HepG2 (cell line): ENCODE data around the gene TADA2A. TPM values are rescaled to one million over a fixed set of nuclear protein-coding genes. Genes with fewer than 3 reads are reported as not detected.

Source experiments
- BCL6 ChIP-seq: IDR thresholded peaks from 2 replicates; pipeline ENCODE4 v1.6.1; 2016; ENCODE audit warnings: missing genetic modification reagents, missing compliant biosample characterization
- HOXA5 ChIP-seq: sonication (generic); formaldehyde crosslinking; IDR thresholded peaks from 2 replicates; pipeline ENCODE4 v1.4.0; 2020; ENCODE audit warnings: missing genetic modification reagents
- LCORL ChIP-seq, 2 experiments: fragments of 450-650 bp in 1 of 2; sonication (generic) in 1 of 2; formaldehyde crosslinking in 1 of 2; IDR thresholded peaks; 2 replicates each; pipeline versions ENCODE4 v1.5.0 to v1.6.1; 2017 to 2020; ENCODE audit warnings: antibody characterized with exemption in 1 of 2, missing genetic modification reagents in 1 of 2
- MEF2D ChIP-seq: sonication (generic); formaldehyde crosslinking; IDR thresholded peaks from 2 replicates; pipeline ENCODE4 v1.5.1; 2020; ENCODE audit warnings: mild to moderate bottlenecking, missing genetic modification reagents
- MIER2 ChIP-seq: IDR thresholded peaks from 2 replicates; pipeline ENCODE4 v1.6.1; 2016; ENCODE audit warnings: missing biosample characterization, missing genetic modification reagents
- MXD4 ChIP-seq: IDR thresholded peaks from 2 replicates; pipeline ENCODE4 v1.6.1; 2016; ENCODE audit warnings: mild to moderate bottlenecking, missing biosample characterization, missing genetic modification reagents
- PAWR ChIP-seq: sonication (generic); formaldehyde crosslinking; IDR thresholded peaks from 2 replicates; pipeline ENCODE4 v1.4.0; 2020; ENCODE audit warnings: missing genetic modification reagents, mild to moderate bottlenecking, borderline replicate concordance
- PHF21A ChIP-seq: sonication (generic); formaldehyde crosslinking; IDR thresholded peaks from 2 replicates; pipeline ENCODE4 v1.5.0; 2020; ENCODE audit warnings: mild to moderate bottlenecking, missing genetic modification reagents
- REL ChIP-seq: sonication (generic); formaldehyde crosslinking; conservative IDR thresholded peaks from 2 replicates; pipeline ENCODE4 v1.8.0; 2022; ENCODE audit warnings: mild to moderate bottlenecking, missing genetic modification reagents, moderate library complexity
- RXRB ChIP-seq: IDR thresholded peaks from 2 replicates; pipeline ENCODE4 v1.6.1; 2016; ENCODE audit warnings: borderline replicate concordance, missing genetic modification reagents, missing compliant biosample characterization
- XRCC5 ChIP-seq: fragments of 200-400 bp; formaldehyde crosslinking; optimal IDR thresholded peaks from 2 replicates; pipeline ENCODE3; 2017; ENCODE audit warnings: mild to moderate bottlenecking, low read length
- ZMYM2 ChIP-seq: sonication (generic); formaldehyde crosslinking; IDR thresholded peaks from 2 replicates; pipeline ENCODE4 v1.8.0; 2022; ENCODE audit warnings: mild to moderate bottlenecking, missing genetic modification reagents
- ZMYM4 ChIP-seq: sonication (generic); formaldehyde crosslinking; IDR thresholded peaks from 2 replicates; pipeline ENCODE4 v1.8.1; 2023; ENCODE audit warnings: mild to moderate bottlenecking, missing genetic modification reagents
- ZNF329 ChIP-seq: sonication (generic); formaldehyde crosslinking; IDR thresholded peaks from 2 replicates; pipeline ENCODE4 v1.9.0; 2021; ENCODE audit warnings: low read depth, mild to moderate bottlenecking, missing genetic modification reagents
- ZNF629 ChIP-seq: sonication (generic); formaldehyde crosslinking; conservative IDR thresholded peaks from 2 replicates; pipeline ENCODE4 v1.5.0; 2020; ENCODE audit warnings: missing genetic modification reagents
- ZNF816 ChIP-seq: sonication (generic); formaldehyde crosslinking; IDR thresholded peaks from 2 replicates; pipeline ENCODE4 v1.8.0; 2022; ENCODE audit warnings: missing genetic modification reagents, mild to moderate bottlenecking, borderline replicate concordance
- ZSCAN30 ChIP-seq: sonication (generic); formaldehyde crosslinking; IDR thresholded peaks from 2 replicates; pipeline ENCODE4 v1.5.0; 2020; ENCODE audit warnings: mild to moderate bottlenecking, missing genetic modification reagents
- polyA plus RNA-seq, 8 experiments: library from polyadenylated mRNA; depleted of rRNA in 3 of 8; stranded (reverse) in 7 of 8; unstranded in 1 of 8; fragments of >200 nt; fragmentation: Illumina TruSeq in 4 of 8; extraction: Trizol in 4 of 8; gene quantifications; 2 replicates each; pipeline versions ENCODE4 v1.2.1 to v1.2.3, GENCODE V29; 2011 to 2016; ENCODE audit warnings: low read depth in 4 of 8, missing spikeins in 1 of 8, mixed read lengths in 1 of 8; ENCODE audit not compliant: insufficient read depth in 1 of 8
- total RNA-seq, 5 experiments: library from RNA; depleted of rRNA; stranded (reverse); fragments of >200 nt; fragmentation: Illumina TruSeq; extraction: Trizol; gene quantifications; 2 replicates each; pipeline ENCODE4 v1.2.3, GENCODE V29; 2016; ENCODE audit warnings: low read depth in 1 of 5
- TF ChIP-seq, protein P1 (sequence below): sonication (generic); formaldehyde crosslinking; IDR thresholded peaks from 2 replicates; pipeline ENCODE4 v1.4.0; 2020; ENCODE audit warnings: missing genetic modification reagents
- TF ChIP-seq, protein P2 (sequence below): sonication (generic); formaldehyde crosslinking; IDR thresholded peaks from 2 replicates; pipeline ENCODE4 v1.4.0; 2020; ENCODE audit warnings: missing genetic modification reagents
- TF ChIP-seq, protein P3 (sequence below): IDR thresholded peaks from 2 replicates; pipeline ENCODE4 v1.6.1; 2016; ENCODE audit warnings: low read depth
- TF ChIP-seq, protein P4 (sequence below): sonication (generic); formaldehyde crosslinking; IDR thresholded peaks from 2 replicates; pipeline ENCODE4 v1.4.0; 2020; ENCODE audit warnings: missing genetic modification reagents

The TADA2A gene
- total and polyA plus RNA-seq, 2 of the 13 experiments (the other 11 are each of a cell fraction or from before 2014, with no cell fraction given), result 8.0 to 14.0 TPM

DNA sequence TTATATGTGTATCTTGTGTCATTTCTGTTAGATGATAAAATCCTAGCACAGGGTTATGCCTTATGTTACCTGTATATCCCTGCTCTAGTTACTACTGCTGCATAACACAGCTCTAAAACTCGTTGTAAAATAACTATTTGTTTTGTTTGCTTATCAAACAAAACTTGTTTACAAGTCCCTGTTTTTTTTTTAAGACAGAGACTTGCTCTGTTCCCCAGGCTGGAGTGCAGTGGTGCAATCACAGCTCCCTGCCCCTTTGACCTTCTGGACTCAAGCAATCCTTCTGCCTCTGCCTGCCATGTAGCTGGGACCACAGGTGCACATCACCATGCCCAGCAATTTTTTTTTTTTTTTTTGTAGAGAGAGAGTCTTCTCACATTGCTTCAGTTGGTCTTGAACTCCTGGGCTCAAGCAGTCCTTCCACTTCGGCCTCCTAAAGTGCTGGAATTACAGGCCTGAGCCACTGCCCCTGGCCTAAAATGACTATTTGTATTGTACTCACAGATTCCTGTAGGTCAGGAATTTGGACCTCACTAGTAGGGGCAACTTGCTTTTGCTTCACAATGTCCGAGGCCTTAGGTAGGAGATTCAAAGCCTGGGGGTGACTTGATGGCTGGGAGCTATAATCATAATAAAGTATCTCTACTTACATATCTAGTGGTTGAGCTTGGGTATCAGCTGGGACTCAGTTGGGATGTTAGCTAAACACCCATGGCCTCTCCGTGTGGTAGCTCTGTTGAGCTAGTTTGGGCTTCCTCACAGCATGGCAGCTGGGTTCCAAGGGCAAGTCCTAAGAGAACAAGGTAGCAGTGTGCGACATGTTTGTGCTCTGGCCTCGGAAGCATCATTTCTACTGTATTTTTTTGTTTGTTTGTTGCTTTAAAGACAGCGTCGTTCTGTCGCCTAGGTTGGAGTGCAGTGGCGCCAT, 95.6 kb downstream of the TADA2A start (continued):
- TF ChIP-seq, protein P1, sequence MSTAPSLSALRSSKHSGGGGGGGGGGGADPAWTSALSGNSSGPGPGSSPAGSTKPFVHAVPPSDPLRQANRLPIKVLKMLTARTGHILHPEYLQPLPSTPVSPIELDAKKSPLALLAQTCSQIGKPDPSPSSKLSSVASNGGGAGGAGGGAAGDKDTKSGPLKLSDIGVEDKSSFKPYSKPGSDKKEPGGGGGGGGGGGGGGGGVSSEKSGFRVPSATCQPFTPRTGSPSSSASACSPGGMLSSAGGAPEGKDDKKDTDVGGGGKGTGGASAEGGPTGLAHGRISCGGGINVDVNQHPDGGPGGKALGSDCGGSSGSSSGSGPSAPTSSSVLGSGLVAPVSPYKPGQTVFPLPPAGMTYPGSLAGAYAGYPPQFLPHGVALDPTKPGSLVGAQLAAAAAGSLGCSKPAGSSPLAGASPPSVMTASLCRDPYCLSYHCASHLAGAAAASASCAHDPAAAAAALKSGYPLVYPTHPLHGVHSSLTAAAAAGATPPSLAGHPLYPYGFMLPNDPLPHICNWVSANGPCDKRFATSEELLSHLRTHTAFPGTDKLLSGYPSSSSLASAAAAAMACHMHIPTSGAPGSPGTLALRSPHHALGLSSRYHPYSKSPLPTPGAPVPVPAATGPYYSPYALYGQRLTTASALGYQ (CRISPR knock-in tag), result peak; percentile 67
- TF ChIP-seq LCORL (IDR thresholded peaks at IDR 0.05) (peak; percentile 53), LCORL (CRISPR knock-in tag; IDR thresholded peaks at IDR 0.05) (peak; percentile 73; the same call in 1 of the 2 replicates), HOXA5 (peak; percentile 38; the same call in 1 of the 2 replicates), XRCC5 (no peak), ZNF629 (CRISPR knock-in tag) (0 out of 2 replicates have a peak, but pooled peaks have one; percentile 33), ZNF816 (CRISPR knock-in tag) (no peak), RXRB (CRISPR knock-in tag) (peak; percentile 65; the same call in 1 of the 2 replicates), ZMYM2 (peak; percentile 61; the same call in 1 of the 2 replicates), MXD4 (CRISPR knock-in tag) (no peak; the same call in 1 of the 2 replicates), ZSCAN30 (CRISPR knock-in tag) (no peak), MIER2 (peak; percentile 43; the same call in 1 of the 2 replicates), BCL6 (peak; percentile 49), ZMYM4 (peak; percentile 36; the same call in 1 of the 2 replicates), MEF2D (peak; percentile 59), REL (no peak), PHF21A (CRISPR knock-in tag) (peak; percentile 96), ZNF329 (CRISPR knock-in tag) (0 out of 2 replicates have a peak, but pooled peaks have one; percentile 16), PAWR (no peak)
- TF ChIP-seq, protein P2, sequence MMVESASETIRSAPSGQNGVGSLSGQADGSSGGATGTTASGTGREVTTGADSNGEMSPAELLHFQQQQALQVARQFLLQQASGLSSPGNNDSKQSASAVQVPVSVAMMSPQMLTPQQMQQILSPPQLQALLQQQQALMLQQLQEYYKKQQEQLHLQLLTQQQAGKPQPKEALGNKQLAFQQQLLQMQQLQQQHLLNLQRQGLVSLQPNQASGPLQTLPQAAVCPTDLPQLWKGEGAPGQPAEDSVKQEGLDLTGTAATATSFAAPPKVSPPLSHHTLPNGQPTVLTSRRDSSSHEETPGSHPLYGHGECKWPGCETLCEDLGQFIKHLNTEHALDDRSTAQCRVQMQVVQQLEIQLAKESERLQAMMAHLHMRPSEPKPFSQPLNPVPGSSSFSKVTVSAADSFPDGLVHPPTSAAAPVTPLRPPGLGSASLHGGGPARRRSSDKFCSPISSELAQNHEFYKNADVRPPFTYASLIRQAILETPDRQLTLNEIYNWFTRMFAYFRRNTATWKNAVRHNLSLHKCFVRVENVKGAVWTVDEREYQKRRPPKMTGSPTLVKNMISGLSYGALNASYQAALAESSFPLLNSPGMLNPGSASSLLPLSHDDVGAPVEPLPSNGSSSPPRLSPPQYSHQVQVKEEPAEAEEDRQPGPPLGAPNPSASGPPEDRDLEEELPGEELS (CRISPR knock-in tag), result peak; percentile 97
- TF ChIP-seq, protein P3, sequence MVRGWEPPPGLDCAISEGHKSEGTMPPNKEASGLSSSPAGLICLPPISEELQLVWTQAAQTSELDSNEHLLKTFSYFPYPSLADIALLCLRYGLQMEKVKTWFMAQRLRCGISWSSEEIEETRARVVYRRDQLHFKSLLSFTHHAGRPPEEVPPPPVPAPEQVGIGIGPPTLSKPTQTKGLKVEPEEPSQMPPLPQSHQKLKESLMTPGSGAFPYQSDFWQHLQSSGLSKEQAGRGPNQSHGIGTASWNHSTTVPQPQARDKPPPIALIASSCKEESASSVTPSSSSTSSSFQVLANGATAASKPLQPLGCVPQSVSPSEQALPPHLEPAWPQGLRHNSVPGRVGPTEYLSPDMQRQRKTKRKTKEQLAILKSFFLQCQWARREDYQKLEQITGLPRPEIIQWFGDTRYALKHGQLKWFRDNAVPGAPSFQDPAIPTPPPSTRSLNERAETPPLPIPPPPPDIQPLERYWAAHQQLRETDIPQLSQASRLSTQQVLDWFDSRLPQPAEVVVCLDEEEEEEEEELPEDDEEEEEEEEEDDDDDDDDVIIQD, result no peak
- TF ChIP-seq, protein P4, sequence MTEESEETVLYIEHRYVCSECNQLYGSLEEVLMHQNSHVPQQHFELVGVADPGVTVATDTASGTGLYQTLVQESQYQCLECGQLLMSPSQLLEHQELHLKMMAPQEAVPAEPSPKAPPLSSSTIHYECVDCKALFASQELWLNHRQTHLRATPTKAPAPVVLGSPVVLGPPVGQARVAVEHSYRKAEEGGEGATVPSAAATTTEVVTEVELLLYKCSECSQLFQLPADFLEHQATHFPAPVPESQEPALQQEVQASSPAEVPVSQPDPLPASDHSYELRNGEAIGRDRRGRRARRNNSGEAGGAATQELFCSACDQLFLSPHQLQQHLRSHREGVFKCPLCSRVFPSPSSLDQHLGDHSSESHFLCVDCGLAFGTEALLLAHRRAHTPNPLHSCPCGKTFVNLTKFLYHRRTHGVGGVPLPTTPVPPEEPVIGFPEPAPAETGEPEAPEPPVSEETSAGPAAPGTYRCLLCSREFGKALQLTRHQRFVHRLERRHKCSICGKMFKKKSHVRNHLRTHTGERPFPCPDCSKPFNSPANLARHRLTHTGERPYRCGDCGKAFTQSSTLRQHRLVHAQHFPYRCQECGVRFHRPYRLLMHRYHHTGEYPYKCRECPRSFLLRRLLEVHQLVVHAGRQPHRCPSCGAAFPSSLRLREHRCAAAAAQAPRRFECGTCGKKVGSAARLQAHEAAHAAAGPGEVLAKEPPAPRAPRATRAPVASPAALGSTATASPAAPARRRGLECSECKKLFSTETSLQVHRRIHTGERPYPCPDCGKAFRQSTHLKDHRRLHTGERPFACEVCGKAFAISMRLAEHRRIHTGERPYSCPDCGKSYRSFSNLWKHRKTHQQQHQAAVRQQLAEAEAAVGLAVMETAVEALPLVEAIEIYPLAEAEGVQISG (CRISPR knock-in tag), result peak; percentile 39; the same call in 1 of the 2 replicates
